ENCODE measurements around the gene CACNA2D2.

The CACNA2D2 gene

DNA sequence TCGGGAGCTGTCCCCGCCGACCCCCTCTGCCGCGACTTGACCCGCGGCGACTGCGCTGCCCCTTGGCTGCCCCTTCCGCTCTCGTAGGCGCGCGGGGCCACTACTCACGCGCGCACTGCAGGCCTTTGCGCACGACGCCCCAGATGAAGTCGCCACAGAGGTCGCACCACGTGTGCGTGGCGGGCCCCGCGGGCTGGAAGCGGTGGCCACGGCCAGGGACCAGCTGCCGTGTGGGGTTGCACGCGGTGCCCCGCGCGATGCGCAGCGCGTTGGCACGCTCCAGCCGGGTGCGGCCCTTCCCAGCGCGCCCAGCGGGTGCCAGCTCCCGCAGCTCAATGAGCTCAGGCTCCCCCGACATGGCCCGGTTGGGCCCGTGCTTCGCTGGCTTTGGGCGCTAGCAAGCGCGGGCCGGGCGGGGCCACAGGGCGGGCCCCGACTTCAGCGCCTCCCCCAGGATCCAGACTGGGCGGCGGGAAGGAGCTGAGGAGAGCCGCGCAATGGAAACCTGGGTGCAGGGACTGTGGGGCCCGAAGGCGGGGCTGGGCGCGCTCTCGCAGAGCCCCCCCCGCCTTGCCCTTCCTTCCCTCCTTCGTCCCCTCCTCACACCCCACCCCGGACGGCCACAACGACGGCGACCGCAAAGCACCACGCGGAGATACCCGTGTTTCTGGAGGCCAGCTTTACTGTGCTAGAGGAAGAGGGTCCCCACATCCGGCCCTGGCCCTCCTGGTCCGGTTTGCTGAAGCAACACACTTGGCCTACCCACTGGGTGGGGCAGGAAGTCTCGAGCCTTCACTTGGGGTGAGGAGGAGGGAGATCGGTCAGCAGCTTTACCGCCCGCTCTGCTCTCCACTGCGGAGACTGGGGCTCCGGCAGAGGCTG, 162.7 kb downstream of the CACNA2D2 start, which contains the start of gene RASSF1:
Gene RASSF1, minus strand, starts transcription at position 389 of the 882 bp plus-strand sequence. Its CDS starts 31 bp downstream, at position 358.
- peak; percentile 71 for DNase-seq

DNA sequence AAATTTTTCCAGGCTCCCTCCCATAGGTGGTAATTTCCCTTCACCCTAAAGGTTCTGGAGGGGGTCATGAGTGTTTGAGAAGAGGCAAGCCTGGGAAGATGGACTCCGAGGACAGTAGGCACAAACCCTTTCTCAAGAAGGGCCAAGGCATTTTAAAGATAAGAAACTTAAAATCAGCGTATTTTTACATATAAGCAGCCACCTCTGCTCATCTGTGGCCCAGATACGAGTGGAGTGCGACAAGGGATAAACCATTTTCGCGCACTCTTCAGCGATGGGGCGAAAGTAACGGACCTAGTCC, 163.3 kb downstream of the CACNA2D2 start:
- no peak for DNase-seq

DNA sequence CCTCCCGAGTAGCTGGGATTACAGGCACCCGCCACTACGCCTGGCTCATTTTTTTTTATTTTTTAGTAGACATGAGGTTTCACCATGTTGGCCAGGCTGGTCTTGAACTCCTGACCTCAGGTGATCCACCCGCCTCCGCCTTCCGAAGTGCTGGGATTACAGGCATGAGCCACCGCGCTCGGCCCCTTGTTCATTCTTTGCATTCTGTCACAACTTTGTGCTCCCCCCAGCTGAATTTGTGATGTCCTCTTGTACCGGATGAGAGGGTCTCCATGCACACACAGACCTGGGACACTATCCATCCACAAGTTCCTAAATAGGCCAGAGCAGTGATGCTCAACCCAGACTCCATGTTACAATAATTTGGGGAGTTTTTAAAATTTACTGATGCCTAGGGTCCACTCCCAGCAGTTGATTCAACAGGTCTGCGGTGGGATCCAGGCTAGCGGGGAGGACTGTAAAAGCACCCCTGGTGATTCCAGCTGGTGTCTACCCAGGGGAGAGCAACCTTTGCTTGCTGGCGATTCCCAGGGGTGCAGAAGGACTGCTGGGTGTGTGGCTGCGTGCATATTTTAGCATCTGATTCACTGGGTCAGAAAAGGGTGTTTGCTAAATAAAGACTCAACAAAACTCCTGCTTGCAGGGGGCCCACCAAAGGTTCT, 163.8 kb downstream of the CACNA2D2 start:
- no peak for DNase-seq

DNA sequence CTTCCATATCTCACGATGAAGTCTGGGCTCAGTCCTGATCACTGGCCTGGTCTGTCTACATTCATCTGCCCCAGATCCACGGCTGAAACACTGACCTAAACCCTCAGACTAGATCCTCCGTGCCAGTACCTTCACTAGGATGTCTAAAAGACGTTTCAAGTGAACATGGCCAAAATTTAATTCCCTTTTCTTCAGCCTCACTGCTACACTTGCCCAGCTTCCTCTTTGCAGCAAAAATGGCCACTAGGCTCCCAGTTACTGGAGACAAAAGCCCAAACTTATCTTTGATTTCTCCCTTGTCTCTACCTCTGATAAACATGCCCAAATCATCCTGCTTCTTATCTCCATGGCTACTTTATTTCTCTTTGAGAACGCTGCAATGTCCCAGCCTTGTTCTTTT, 164.5 kb downstream of the CACNA2D2 start:
- no peak for DNase-seq

DNA sequence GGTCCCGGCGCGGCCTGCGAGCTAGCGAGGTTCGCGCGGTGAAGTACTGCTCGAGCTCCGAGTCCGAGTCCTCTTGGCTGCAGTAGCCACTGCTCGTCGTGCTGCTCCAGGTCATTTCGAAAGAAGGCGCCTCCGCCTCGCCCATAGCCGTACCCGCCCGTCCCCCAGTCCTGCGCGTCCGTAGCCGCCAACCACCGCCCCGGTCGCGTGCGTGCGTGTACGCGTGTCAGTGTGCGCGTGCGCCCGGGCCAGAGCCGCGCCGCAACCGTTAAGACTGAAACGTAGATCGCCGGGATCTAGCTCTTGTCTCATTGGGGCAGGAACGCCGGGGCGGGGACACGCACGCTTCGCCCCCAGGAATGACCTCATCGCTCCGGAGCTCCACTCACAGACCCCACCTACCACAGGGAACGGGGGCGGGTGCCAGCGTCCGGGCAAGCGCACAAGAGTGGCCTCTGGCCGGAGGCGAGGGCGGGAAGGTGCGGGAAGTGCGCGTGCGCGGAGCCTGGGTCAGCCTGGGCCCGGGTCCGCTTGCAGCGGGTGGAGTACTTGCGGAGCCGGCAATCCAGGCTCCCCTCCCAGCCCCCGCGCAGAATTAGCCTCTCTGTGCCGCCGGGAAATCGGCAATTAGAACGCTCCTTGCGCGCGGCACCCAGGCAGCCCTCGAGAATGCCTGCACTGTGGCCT, 166.1 kb downstream of the CACNA2D2 start:
- peak; percentile 97 for DNase-seq

DNA sequence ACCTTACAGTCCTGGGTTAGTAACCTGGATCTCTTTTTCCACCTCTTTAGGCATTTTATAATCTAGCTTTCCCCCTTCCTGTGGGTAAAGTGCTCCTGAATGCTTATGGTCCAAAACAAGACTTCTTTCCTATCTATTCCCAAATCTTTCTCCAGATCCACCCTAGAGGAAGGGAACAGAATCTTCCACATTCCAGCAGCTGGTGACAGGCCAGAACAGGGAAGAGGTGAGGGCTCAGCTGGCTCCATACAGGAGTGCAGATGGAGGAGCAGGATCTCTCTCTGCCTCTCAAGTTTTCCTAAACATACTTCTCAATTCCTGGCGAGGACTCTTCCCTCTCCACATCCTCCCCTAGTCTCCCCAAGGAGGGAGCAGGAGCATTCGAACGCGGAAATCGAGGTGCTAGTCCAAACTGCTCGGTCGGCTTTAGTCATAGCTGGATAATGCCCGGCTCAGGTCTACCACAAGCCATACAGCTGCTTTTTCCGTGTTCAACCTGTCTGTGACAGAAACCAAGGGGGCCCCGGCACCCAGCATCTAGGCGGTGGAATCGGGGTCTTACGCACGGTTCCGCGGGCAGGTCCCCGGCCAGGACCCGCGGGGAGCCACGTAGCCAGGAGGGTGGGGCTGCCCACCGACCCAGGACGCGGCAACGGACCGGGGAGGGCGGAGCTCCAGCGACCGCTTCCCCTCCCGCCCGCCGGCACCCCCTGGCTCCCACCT, 166.8 kb downstream of the CACNA2D2 start:
- DNase-seq, result no peak

DNA sequence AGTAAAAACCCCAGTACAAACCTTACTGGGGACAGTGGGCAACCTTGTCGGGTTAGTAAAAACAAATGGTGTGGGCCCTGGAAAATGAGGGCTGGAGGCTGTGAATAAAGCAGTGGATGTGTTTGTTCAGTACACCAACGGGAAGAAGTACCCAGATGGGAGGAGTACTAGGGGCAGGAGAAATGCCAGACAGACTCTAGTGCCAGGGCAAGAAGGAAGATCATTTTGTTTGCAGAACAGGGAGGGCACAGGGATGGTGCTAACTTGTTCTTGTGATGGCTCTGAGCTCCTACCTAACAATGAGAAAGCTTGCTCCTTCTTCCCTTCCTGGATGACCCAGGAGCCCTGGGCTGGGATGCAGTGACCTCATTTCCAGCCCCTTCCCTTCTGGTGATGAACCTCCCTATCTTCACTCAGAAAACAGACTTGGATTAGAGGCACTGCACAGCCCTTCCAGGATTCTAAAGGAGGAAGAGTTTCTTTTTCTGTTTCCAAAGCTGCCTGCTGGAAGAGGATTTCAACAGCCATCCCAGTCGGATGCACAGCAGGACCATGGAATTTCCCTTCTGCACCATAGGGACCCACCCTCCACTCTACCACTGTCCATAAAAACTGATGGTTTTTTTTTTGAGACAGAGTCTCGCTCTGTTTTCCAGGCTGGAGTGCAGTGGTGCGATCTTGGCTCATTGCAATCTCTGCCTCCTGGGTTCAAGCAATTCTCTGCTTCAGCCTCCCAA, 168.9 kb downstream of the CACNA2D2 start:
- DNase-seq, result no peak

DNA sequence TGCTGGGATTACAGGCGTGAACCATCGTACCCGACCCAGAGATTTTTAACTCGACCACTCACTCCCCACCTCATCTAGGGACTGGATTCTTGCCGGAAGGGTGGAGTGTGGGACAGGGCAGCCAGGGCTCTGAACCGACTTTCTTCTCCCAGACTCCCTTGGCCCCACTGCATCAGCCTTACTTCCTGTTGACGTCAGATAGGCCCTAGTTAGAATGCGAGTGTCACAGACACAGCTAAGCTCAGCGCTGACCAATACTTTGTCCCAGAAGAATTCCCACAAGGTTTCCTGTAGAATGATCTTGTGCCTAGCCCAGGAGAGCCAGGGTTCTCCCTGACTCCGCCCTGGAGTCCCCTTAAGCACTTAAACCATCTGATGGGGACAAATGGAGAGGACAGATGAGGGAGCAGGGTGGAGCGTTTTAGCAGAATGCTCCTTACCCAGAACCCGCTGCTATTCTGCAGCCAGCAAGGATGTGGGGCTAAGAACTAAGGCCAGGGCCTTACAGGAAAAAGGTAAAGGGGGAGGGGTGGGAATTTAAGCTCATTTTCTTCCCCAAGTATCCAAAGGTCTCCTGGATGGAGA, 169.6 kb downstream of the CACNA2D2 start:
- no peak for DNase-seq

DNA sequence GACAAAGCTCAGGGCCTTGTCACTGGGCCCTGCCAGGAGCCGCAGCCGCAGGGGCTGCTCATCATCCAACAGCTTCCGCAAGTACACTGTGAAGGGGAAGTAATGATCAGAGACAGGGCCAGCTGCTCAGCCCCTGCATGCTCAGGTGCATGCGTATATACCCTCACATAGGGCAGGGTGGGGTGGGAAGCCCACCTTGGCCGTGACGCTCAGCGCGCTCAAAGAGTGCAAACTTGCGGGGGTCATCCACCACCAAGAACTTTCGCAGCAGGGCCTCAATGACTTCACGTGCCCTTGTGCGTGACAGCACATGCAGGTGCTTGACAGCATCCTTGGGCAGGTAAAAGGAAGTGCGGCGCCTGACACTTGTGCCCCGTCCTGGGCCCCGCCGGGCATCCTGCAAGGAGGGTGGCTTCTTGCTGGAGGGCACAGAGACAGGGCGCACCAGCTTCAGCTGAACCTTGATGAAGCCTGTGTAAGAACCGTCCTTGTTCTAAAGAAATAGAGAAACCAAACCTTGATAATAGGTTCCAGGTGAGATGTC, 172.0 kb downstream of the CACNA2D2 start:
- DNase-seq, result no peak

DNA sequence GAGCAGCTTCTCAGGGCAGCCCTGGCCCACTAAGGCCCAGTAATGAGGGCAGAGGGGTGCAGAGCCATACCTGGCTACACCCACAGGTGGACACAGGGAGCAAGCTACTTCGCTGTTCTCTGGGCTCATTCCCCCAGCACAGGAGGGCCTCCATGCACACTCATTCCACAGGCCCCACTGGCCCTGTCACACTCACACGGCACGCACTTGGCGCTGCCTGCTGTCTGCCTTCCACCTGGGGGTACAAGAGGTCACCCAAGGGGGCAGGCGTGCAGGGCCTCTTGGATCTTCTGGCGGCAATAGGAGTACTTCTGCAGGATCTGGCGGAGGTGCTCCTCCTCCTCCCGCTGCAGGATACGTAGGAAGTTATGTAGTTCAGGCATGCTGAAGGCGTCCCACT, 173.1 kb downstream of the CACNA2D2 start:
- no peak for DNase-seq

DNA sequence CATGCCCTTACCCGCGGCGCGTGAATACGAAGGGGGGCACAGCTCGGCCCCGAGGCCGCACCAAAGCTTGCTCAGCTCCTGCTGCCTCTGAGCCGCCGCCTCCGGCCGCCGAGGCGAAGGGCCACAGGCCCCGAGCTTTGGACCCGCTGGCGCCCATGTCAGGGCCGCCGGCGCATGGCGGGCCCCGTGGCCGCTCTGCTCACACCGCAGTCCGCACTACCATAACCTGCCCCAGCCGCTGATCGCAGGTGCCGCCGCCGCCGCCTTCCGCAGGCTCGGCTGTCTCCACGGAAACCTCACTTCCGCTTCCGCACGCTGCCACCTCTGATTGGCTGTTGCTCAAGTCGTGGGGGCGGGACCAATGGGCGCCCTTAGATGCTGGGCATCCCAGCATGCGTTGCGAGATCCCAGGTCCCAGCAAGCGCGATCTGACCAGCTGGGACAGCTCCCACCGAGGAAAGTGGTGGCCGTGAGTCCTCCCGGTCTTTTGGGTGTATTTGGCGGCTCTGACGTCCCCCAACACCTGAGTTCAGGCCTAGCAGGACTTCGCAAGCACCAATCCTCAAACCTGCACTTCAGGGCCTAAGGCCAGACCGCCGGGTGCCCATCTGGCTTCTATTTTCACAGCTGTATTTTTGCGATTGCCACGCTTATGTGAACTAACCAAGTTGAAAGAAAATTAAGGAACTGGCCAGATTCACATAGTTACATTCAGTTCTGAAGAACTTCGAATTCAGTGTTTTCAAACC, 175.3 kb downstream of the CACNA2D2 start, which contains the start of gene TUSC2:
Gene TUSC2, minus strand, starts transcription at position 281 of the 749 bp plus-strand sequence. Its CDS starts 124 bp downstream, at position 157.
- peak; percentile 95 for DNase-seq

DNA sequence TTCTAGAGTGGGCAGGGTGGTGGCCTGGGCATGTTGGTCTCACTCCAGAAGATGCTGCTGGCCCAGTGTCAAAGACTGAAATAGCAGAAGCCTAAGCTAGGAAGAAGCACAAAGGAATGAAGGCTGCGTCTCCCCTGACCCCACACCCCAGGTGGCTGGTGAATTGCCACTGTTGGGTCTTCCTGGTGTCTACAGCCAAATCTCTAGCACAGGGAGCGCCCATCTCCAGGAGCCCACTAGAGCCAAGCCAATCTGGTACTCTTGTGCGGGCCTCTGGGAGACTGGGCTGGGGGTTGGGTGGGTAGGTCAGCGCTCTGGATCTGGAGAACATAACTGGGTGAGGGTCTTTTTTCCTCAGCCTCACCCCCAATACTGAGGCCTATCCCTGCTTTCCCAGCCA, 176.3 kb downstream of the CACNA2D2 start:
- no peak for DNase-seq

DNA sequence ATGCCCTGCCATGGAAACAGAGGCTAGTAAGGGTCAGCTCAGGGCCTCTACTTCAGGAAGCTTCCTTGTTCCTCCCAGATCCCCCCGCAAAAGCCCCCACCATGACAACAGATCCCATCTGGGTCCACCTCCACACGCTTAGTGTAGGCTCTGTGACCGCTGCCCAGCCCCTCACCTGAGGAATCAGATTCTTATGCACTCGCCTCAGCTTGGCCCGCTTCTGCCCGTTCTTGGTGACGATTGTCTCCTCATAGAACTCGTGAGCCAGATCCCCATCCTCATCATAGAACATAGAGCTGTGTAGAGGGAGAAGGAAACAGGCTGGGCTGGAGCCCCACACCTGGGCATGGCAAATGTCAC, 177.3 kb downstream of the CACNA2D2 start:
- DNase-seq, result no peak

DNA sequence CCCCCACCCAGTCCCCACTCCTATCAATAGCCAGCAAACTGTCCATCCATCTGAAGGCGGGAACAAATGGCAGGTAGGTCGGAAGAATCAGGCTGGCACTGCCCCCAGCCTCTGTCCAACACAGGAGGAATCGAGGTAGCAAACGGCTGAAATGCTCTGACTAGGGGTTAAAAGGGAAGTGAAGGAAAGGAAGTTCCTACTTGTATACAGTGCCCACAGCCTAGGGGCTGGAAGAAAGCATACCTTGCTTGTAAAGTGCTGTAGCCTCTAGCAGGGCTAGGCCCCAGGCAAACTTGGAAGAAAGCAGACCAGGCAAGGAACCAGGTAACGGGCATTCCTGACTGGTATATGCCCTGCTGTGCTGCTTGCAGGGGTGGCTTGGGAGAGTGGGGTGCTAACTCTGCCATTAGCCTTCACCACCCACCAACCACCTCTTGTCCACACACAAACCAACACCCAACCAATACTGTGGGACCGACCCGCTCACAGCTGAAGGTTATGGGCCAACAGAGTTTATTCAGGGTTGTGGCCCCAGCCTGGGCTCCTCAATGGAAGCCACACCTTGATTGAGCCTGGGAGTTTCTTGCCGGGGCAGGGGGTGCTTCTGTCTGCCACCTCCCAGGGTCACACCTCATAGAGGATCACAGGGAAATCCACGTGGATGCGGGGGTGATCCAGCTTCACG, 177.8 kb downstream of the CACNA2D2 start:
- DNase-seq, result no peak

DNA sequence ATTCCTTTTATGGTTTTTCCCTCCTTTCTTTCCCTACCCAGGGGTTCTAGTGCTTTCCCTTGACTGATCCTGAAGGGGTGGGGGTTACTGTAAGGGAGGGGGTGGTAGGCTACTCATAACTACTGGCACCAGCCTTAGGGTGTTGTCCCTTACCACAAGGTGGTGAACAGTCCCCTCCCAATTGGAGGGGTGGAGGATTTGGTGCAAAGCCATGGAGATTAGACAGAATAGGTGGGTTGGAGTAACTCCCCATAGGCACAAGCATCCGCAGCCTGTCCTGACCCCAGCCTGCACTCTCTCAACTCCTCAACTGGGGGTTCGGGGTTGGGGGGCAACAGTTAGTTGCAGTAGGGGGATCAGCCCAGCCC, 178.3 kb downstream of the CACNA2D2 start:
- DNase-seq, result no peak

DNA sequence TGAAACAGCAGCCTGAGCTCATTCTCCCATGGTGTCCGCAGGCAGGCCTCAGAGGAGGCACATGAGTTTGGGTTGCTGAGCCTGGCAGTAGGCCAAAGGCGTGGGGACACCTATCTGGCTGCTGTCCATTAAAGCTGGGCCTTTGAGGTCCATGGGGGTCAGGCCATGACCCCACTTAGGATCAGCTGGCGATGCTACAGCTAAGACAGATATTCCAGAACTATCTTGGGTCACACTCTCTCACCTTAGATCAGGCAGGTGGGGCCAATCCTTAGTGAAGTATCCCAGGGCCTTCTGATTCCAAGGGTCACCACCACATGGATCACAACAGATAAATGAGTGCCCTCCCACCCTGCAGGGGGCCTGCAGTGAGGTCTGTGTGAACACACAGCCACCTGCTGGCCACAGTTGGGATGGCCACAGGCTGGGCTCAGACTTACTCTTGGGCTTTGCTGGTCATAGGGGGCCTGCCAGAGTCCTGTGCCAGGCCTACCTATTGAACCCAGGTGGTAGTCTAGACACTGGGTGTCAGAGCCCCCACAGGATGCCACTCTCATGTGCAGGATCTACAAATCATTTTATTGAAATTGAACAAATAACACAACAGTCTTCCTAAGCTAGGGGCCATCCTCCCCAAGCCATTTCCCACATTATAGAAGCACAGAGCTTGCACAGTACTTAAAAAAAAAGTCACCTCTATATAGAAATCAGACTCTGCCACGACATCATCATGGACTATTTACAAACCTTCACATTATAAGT, 178.9 kb downstream of the CACNA2D2 start:
- DNase-seq, result peak; percentile 63

DNA sequence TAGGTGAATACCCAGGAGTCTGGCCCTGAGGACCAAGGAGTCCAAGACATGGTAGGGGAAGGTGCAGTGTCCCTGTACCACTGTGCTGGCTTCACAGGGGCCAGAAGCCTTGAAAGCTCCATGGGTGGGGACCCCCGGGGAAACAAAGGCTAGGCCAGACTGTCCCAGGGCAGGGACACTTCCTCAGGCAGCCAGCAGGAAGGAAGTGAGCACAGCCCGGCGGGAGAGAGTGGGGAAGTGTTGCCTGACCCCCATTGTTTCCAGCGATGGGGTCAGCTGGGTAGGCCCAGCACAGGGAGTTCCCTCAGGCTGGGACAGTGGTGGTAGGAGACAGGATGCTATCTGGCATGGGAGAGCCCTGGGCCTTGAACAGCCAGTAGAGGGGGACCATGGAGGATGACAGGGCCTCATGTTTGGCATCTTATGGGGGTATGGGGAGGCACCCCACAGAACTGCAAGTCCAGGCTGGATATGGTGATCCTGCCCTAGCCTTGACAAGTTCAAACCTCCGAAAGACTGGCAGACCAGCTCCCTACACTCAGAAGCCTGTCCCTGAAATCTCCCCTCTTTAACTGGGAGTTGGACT, 179.7 kb downstream of the CACNA2D2 start:
- no peak for DNase-seq

DNA sequence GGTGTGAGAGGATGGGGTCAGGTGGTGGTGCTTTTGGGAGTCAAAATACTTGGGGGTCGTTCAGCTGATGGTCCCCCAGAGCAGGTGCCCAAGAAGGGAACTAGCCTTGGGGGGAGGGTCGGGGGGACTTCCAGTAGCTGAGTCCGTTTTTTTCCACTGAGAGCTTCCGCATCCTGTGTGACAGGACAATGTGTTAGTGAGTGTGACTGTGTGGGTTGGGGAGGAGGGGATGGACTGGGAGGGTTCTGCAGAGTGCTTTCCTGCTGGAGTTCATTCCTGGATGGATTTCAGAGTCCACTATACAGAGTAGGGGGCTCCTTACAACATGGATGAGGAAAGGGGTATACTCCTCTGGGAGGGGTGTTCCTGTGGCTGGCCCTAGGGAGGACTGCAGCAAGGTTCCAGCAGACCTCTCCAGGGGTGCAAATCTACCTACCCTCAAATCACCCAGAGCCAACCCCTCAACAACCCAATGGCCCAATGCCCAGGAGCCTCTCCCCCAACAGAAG, 180.3 kb downstream of the CACNA2D2 start:
- no peak for DNase-seq
